OCI-LY7 (cell line): Measurements from ENCODE around the gene JPT1. TPM values are rescaled to one million over a fixed set of nuclear protein-coding genes. Genes with fewer than 3 reads are reported as not detected.

Source experiments
- BruUV-seq: library from RNA; stranded (reverse); fragments of 400-500 nt; replicated peaks from 2 replicates; lab custom pipeline; 2021; lab: Mats Ljungman, UMichigan
- CTCF ChIA-PET: fragments of 300-600 bp; sonication (Branson Sonifier 250); formaldehyde crosslinking; loops from one replicate; lab custom pipeline; 2022; ENCODE audit warnings: antibody characterized with exemption; ENCODE audit not compliant: unreplicated experiment; lab: Charles Lee
- POLR2A ChIA-PET: fragments of 300-600 bp; sonication (Branson Sonifier 250); formaldehyde crosslinking; loops from one replicate; lab custom pipeline; 2022; ENCODE audit warnings: antibody characterized with exemption; lab: Charles Lee
- DNase-seq: peaks from one replicate; pipeline ENCODE4 v3.0.0-alpha.2; 2015; ENCODE audit warnings: low spot score
- H2AFZ ChIP-seq: fragments of 200-600 bp; sonication (generic), shearing (Covaris generic); 2 replicates; pipeline ENCODE4 v1.6.1; 2014; ENCODE audit warnings: mild to moderate bottlenecking, antibody characterized with exemption, low read length, moderate library complexity
- H3K27ac ChIP-seq: fragments of 200-600 bp; sonication (generic); 2 replicates; pipeline ENCODE4 v1.5.1; 2014; ENCODE audit warnings: mixed run types, low read depth, mild to moderate bottlenecking, moderate library complexity, low read length, inconsistent platforms; ENCODE audit not compliant: poor library complexity, severe bottlenecking
- H3K36me3 ChIP-seq: fragments of 200-600 bp; sonication (generic); 2 replicates; pipeline ENCODE4 v1.6.1; 2014; ENCODE audit warnings: mild to moderate bottlenecking, antibody characterized with exemption, low read length, moderate library complexity, mixed read lengths; ENCODE audit not compliant: insufficient read depth
- H3K4me1 ChIP-seq: fragments of 200-600 bp; sonication (generic); 2 replicates; pipeline ENCODE4 v1.5.1; 2014; ENCODE audit warnings: mild to moderate bottlenecking, low read length; ENCODE audit not compliant: insufficient read depth, poor library complexity, severe bottlenecking
- H3K4me2 ChIP-seq: fragments of 200-600 bp; sonication (generic); 2 replicates; pipeline ENCODE4 v1.6.1; 2014; ENCODE audit warnings: mild to moderate bottlenecking, low read length
- H3K4me3 ChIP-seq: fragments of 200-600 bp; sonication (generic); 2 replicates; pipeline ENCODE4 v1.5.1; 2014; ENCODE audit warnings: mild to moderate bottlenecking, low read depth, low read length; ENCODE audit not compliant: poor library complexity, severe bottlenecking
- H3K79me2 ChIP-seq: fragments of 200-600 bp; sonication (generic); 2 replicates; pipeline ENCODE4 v1.6.1; 2016; ENCODE audit warnings: low read depth, mild to moderate bottlenecking, low read length, moderate library complexity, mixed read lengths; ENCODE audit not compliant: insufficient read depth
- H3K9me2 ChIP-seq: fragments of 200-600 bp; sonication (generic); 2 replicates; pipeline ENCODE4 v1.6.1; 2016; ENCODE audit warnings: mild to moderate bottlenecking, low read length, mixed read lengths; ENCODE audit not compliant: insufficient read depth
- H3K9me3 ChIP-seq: fragments of 200-600 bp; sonication (generic); 2 replicates; pipeline ENCODE4 v1.6.1; 2014; ENCODE audit warnings: mild to moderate bottlenecking, mixed run types, low read length, mixed read lengths
- H4K20me1 ChIP-seq: fragments of 200-600 bp; sonication (generic); 2 replicates; pipeline ENCODE4 v1.6.1; 2014; ENCODE audit warnings: mild to moderate bottlenecking, antibody characterized with exemption, low read length, moderate library complexity, mixed read lengths; ENCODE audit not compliant: insufficient read depth
- EZH2phosphoT487 ChIP-seq: fragments of 200-600 bp; sonication (generic); IDR thresholded peaks from 2 replicates; pipeline ENCODE4 v1.6.1; 2018; ENCODE audit warnings: low read depth, borderline replicate concordance, mild to moderate bottlenecking, mixed run types, antibody characterized with exemption, low read length, moderate library complexity, mixed read lengths
- intact Hi-C: fragments of 100-400 bp; cut with micrococcal nuclease; formaldehyde crosslinking; loops from one replicate; pipeline ENCODE4 v1.10.0; 2022; ENCODE audit not compliant: unreplicated experiment
- total RNA-seq, 2 experiments: library from RNA; depleted of rRNA in 1 of 2; stranded (reverse); fragments of >200 nt in 1 of 2; shearing (Covaris generic) in 1 of 2; gene quantifications; 2 replicates each; pipeline ENCODE4 v1.2.3, GENCODE V29; 2014 to 2022
- TF ChIP-seq, protein P1 (sequence below): fragments of 200-600 bp; sonication (generic); conservative IDR thresholded peaks from 2 replicates; pipeline ENCODE4 v1.5.1; 2014; ENCODE audit warnings: mild to moderate bottlenecking, antibody characterized with exemption, low read length, moderate library complexity, mixed read lengths

JPT1 gene
- total RNA-seq, 2 experiments from 2014 or later = 121 to 251 TPM

- Histone ChIP-seq H3K4me2 (peak within 1 kb of the TSS; percentile 88), H3K9me3 (no peaks in the 10 kb centered on the region), H2AFZ (peak within 1 kb of the TSS; percentile 94), H3K36me3 (no peaks in the 10 kb centered on the region; the same call in 1 of the 2 replicates), H3K27ac (no peak within 1 kb of the TSS), H3K4me1 (peaks cover 29% of the 10 kb centered on the region), H3K79me2 (peaks cover under 1% of the 10 kb centered on the region; the same call in 1 of the 2 replicates), H3K9me2 (no peaks in the 10 kb centered on the region), H3K4me3 (peak within 1 kb of the TSS; percentile 72), H4K20me1 (no peaks in the 10 kb centered on the region)
- POLR2A ChIA-PET = interaction anchor here (0.9 to 1.8 kb wide), 4 partner anchors 15 to 92 kb away, joined by 3 to 6 read pairs (median 4); partner anchors contain the start of gene NT5C
- no TSS peak for BruUV-seq
- DNase-seq = peak; percentile 96
- intact Hi-C loops = loop anchor here (2.0 to 5.0 kb wide), 2 partner anchors 97 to 149 kb away; partner anchors contain the start of gene MRPL58
- TF ChIP-seq, protein P1, sequence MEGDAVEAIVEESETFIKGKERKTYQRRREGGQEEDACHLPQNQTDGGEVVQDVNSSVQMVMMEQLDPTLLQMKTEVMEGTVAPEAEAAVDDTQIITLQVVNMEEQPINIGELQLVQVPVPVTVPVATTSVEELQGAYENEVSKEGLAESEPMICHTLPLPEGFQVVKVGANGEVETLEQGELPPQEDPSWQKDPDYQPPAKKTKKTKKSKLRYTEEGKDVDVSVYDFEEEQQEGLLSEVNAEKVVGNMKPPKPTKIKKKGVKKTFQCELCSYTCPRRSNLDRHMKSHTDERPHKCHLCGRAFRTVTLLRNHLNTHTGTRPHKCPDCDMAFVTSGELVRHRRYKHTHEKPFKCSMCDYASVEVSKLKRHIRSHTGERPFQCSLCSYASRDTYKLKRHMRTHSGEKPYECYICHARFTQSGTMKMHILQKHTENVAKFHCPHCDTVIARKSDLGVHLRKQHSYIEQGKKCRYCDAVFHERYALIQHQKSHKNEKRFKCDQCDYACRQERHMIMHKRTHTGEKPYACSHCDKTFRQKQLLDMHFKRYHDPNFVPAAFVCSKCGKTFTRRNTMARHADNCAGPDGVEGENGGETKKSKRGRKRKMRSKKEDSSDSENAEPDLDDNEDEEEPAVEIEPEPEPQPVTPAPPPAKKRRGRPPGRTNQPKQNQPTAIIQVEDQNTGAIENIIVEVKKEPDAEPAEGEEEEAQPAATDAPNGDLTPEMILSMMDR = no peak
- TF ChIP-seq EZH2phosphoT487 = no peak
- CTCF ChIA-PET = interaction anchor here (1.4 kb wide), 1 partner anchor 21 kb away, joined by 6 read pairs; no protein-coding TSS in a partner anchor
These were observed 44.7 kb downstream of the JPT1 start, which contains the start of gene ARMC7 for GRCh38 chr17:75109407-75110233. TSS of gene ARMC7 (plus strand) at chr17:75109969. CDS start at chr17:75110289, 320 bp downstream.

DNA sequence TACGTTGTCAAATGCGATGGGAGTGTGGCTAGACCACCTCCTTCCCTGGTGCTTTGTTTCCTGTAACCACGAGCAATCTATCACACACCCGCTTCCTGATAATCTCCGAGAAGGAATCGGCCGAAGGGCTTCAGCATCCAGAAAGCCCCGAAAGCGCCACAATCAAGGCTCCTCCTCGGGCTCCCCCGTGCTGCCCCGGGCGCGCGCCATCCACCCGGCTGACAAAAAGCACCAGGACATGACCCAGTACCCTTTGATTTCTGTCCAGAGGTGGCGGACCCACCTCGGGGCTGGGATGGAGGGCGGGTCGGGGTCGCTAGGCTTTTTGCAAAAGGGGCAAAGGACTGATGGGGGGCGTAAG lies 45.3 kb downstream of the JPT1 start:
- intact Hi-C loops = loop anchor here (2.0 to 5.0 kb wide), 2 partner anchors 97 to 148 kb away; partner anchors contain the start of gene MRPL58
- no peak overlapping the region for H3K27ac ChIP-seq
- H4K20me1 ChIP-seq = no peaks in the 10 kb centered on the region
- peak overlapping the region; percentile 94 for H2AFZ ChIP-seq
- no peak for TF ChIP-seq EZH2phosphoT487
- TF ChIP-seq, protein P1 = no peak
- BruUV-seq = no TSS peak
- POLR2A ChIA-PET = interaction anchor here (0.9 kb wide), 1 partner anchor 17 kb away, joined by 3 read pairs; no protein-coding TSS in a partner anchor
- peak overlapping the region; percentile 72 for H3K4me3 ChIP-seq
- H3K4me2 ChIP-seq = peak overlapping the region; percentile 88
- CTCF ChIA-PET = no interaction called here
- no peak for DNase-seq
- no peaks in the 10 kb centered on the region; the same call in 1 of the 2 replicates for H3K36me3 ChIP-seq
- H3K9me2 ChIP-seq = no peaks in the 10 kb centered on the region
- peaks cover 24% of the 10 kb centered on the region for H3K4me1 ChIP-seq
- no peaks in the 10 kb centered on the region for H3K9me3 ChIP-seq
- H3K79me2 ChIP-seq = no peaks in the 10 kb centered on the region
